HepG2 (cell line): ENCODE measurements around the gene C1QBP. TPM values are rescaled to one million over a fixed set of nuclear protein-coding genes. Genes with fewer than 3 reads are reported as not detected.

Experiments
- AKAP8 ChIP-seq: sonication (generic); formaldehyde crosslinking; IDR thresholded peaks from 2 replicates; pipeline ENCODE4 v1.5.1; 2020; ENCODE audit warnings: mild to moderate bottlenecking, missing genetic modification reagents
- GFI1 ChIP-seq: sonication (generic); formaldehyde crosslinking; IDR thresholded peaks from 2 replicates; pipeline ENCODE4 v1.5.0; 2020; ENCODE audit warnings: missing genetic modification reagents, mild to moderate bottlenecking, borderline replicate concordance
- HIVEP1 ChIP-seq: sonication (generic); formaldehyde crosslinking; IDR thresholded peaks from 2 replicates; pipeline ENCODE4 v1.4.0; 2020; ENCODE audit warnings: mild to moderate bottlenecking, missing genetic modification reagents
- HNF4G ChIP-seq, 2 experiments: sonication (generic) in 1 of 2; formaldehyde crosslinking in 1 of 2; IDR thresholded peaks; 2 replicates each; pipeline versions ENCODE4 v1.4.0 to v1.6.1; 2011 to 2020; ENCODE audit warnings: borderline replicate concordance in 2 of 2, low read depth in 2 of 2, mild to moderate bottlenecking in 2 of 2, low read length in 1 of 2, missing genetic modification reagents in 1 of 2, moderate library complexity in 1 of 2
- HNRNPUL1 ChIP-seq: fragments of 200-400 bp; formaldehyde crosslinking; IDR thresholded peaks from 2 replicates; pipeline ENCODE4 v1.6.1; 2017; ENCODE audit warnings: low read depth, mild to moderate bottlenecking, low read length, moderate library complexity
- KLF13 ChIP-seq: sonication (generic); formaldehyde crosslinking; IDR thresholded peaks from 2 replicates; pipeline ENCODE4 v1.4.0; 2020; ENCODE audit warnings: mild to moderate bottlenecking, missing genetic modification reagents
- MED1 ChIP-seq: sonication (generic); formaldehyde crosslinking; IDR thresholded peaks from 2 replicates; pipeline ENCODE4 v1.4.0; 2020; ENCODE audit warnings: missing genetic modification reagents
- MYNN ChIP-seq: sonication (generic); formaldehyde crosslinking; IDR thresholded peaks from 2 replicates; pipeline ENCODE4 v1.4.0; 2020; ENCODE audit warnings: mild to moderate bottlenecking, low read depth, missing genetic modification reagents
- NRL ChIP-seq: sonication (generic); formaldehyde crosslinking; IDR thresholded peaks from 2 replicates; pipeline ENCODE4 v1.5.0; 2020; ENCODE audit warnings: missing genetic modification reagents, mild to moderate bottlenecking, moderate library complexity, borderline replicate concordance
- PCBP2 ChIP-seq: fragments of 200-400 bp; formaldehyde crosslinking; optimal IDR thresholded peaks from 2 replicates; pipeline ENCODE3; 2018; ENCODE audit warnings: low read length, low read depth; ENCODE audit not compliant: poor library complexity, severe bottlenecking
- RELA ChIP-seq: sonication (generic); formaldehyde crosslinking; IDR thresholded peaks from 2 replicates; pipeline ENCODE4 v1.4.0; 2020; ENCODE audit warnings: missing genetic modification reagents
- SIX4 ChIP-seq: sonication (generic); formaldehyde crosslinking; IDR thresholded peaks from 2 replicates; pipeline ENCODE4 v1.4.0; 2020; ENCODE audit warnings: missing genetic modification reagents
- TEAD2 ChIP-seq: sonication (generic); formaldehyde crosslinking; IDR thresholded peaks from 2 replicates; pipeline ENCODE4 v1.9.0; 2021; ENCODE audit warnings: missing genetic modification reagents
- ZC3H13 ChIP-seq: sonication (generic); formaldehyde crosslinking; IDR thresholded peaks from 2 replicates; pipeline ENCODE4 v1.8.1; 2023; ENCODE audit warnings: mild to moderate bottlenecking, missing genetic modification reagents, moderate library complexity
- ZKSCAN1 ChIP-seq: fragments of 150-350 bp; IDR thresholded peaks from 2 replicates; pipeline ENCODE4 v1.6.1; 2014; ENCODE audit warnings: low read length
- ZKSCAN8 ChIP-seq: IDR thresholded peaks from 2 replicates; pipeline ENCODE4 v1.6.1; 2016; ENCODE audit warnings: borderline replicate concordance, missing genetic modification reagents, missing compliant biosample characterization
- ZNF205 ChIP-seq: IDR thresholded peaks from 2 replicates; pipeline ENCODE4 v1.6.1; 2018; ENCODE audit warnings: missing biosample characterization, missing genetic modification reagents
- ZNF331 ChIP-seq: sonication (generic); formaldehyde crosslinking; IDR thresholded peaks from 2 replicates; pipeline ENCODE4 v1.4.0; 2020; ENCODE audit warnings: missing genetic modification reagents
- ZNF354B ChIP-seq: sonication (generic); formaldehyde crosslinking; IDR thresholded peaks from 2 replicates; pipeline ENCODE4 v1.8.0; 2022; ENCODE audit warnings: mild to moderate bottlenecking, missing genetic modification reagents
- ZNF441 ChIP-seq: sonication (generic); formaldehyde crosslinking; IDR thresholded peaks from 2 replicates; pipeline ENCODE4 v1.7.0; 2021; ENCODE audit warnings: missing genetic modification reagents, borderline replicate concordance
- polyA plus RNA-seq, 8 experiments: library from polyadenylated mRNA; depleted of rRNA in 3 of 8; stranded (reverse) in 7 of 8; unstranded in 1 of 8; fragments of >200 nt; fragmentation: Illumina TruSeq in 4 of 8; extraction: Trizol in 4 of 8; gene quantifications; 2 replicates each; pipeline versions ENCODE4 v1.2.1 to v1.2.3, GENCODE V29; 2011 to 2016; ENCODE audit warnings: low read depth in 4 of 8, missing spikeins in 1 of 8, mixed read lengths in 1 of 8; ENCODE audit not compliant: insufficient read depth in 1 of 8
- total RNA-seq, 5 experiments: library from RNA; depleted of rRNA; stranded (reverse); fragments of >200 nt; fragmentation: Illumina TruSeq; extraction: Trizol; gene quantifications; 2 replicates each; pipeline ENCODE4 v1.2.3, GENCODE V29; 2016; ENCODE audit warnings: low read depth in 1 of 5
- TF ChIP-seq, protein P1 (sequence below): IDR thresholded peaks from 2 replicates; pipeline ENCODE4 v1.6.1; 2018; ENCODE audit warnings: missing genetic modification reagents, mild to moderate bottlenecking, missing compliant biosample characterization
- TF ChIP-seq, protein P2 (sequence below): sonication (generic); formaldehyde crosslinking; IDR thresholded peaks from 2 replicates; pipeline ENCODE4 v1.5.0; 2020; ENCODE audit warnings: mild to moderate bottlenecking, missing genetic modification reagents
- TF ChIP-seq, protein P3 (sequence below): sonication (generic); formaldehyde crosslinking; IDR thresholded peaks from 2 replicates; pipeline ENCODE4 v1.4.0; 2020; ENCODE audit warnings: mild to moderate bottlenecking, missing genetic modification reagents
- TF ChIP-seq, protein P4 (sequence below): sonication (generic); formaldehyde crosslinking; IDR thresholded peaks from 2 replicates; pipeline ENCODE4 v1.5.1; 2020; ENCODE audit warnings: missing genetic modification reagents, mild to moderate bottlenecking, borderline replicate concordance

The C1QBP gene
- total and polyA plus RNA-seq, 2 of the 13 experiments (the other 11 are each of a cell fraction or from before 2014, with no cell fraction given) = 219 to 680 TPM

DNA sequence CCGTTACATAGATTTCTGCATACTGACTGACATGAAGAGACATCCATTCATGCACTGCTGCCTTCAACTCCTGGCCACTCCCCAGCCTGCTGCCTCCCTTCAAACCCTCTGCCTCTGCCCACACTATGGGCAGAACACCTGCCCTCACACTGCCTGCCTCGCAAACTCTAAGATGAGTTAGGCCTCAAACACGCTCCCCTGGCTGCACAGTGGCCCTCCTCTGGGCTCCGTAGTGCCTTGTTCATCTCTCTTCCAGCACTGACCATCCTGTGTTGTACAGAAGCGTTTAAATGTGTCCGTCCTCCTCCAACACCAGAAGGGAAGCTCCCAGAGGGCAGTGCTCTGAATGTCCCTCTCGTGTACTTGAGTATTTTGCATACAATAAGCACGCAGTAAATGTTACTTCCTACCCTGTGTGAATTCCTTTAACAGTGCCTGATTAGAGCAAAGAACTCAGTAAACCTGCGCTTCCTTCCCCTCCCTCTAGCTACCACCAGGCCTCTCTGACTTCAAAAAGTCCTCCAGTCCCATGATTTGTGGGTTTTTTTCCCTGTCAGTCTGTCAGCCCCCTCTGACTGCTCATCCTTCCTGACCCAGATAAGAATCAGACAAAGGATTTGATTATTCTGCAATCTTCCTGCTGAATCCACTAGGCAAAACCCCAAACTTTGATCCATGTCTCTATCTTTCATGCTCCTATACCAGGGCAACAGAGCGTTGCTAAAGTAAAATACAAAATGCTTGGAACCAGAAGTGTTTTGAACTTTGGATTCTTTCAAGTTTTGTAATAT, 26.0 kb upstream of the C1QBP start (continued):
- TF ChIP-seq HNF4G (IDR thresholded peaks at IDR 0.05; ENCODE audit: borderline replicate concordance, low read depth, low read length) (peak; percentile 33; the same call in 1 of the 2 replicates), HNF4G (CRISPR knock-in tag; IDR thresholded peaks at IDR 0.05; ENCODE audit: borderline replicate concordance, low read depth) (no peak), AKAP8 (CRISPR knock-in tag) (no peak), HIVEP1 (CRISPR knock-in tag) (no peak), PCBP2 (no peak), ZNF354B (CRISPR knock-in tag) (no peak), ZKSCAN8 (CRISPR knock-in tag) (0 out of 2 replicates have a peak, but pooled peaks have one; percentile 21), RELA (CRISPR knock-in tag) (no peak), TEAD2 (no peak), ZC3H13 (CRISPR knock-in tag) (no peak), NRL (CRISPR knock-in tag) (no peak), MED1 (CRISPR knock-in tag) (0 out of 2 replicates have a peak, but pooled peaks have one; percentile 30), HNRNPUL1 (no peak), GFI1 (CRISPR knock-in tag) (0 out of 2 replicates have a peak, but pooled peaks have one; percentile 64), SIX4 (no peak), ZKSCAN1 (no peak), MYNN (CRISPR knock-in tag) (no peak), ZNF205 (CRISPR knock-in tag) (no peak), ZNF331 (CRISPR knock-in tag) (no peak), ZNF441 (no peak), KLF13 (CRISPR knock-in tag) (no peak)
- TF ChIP-seq, protein P1, sequence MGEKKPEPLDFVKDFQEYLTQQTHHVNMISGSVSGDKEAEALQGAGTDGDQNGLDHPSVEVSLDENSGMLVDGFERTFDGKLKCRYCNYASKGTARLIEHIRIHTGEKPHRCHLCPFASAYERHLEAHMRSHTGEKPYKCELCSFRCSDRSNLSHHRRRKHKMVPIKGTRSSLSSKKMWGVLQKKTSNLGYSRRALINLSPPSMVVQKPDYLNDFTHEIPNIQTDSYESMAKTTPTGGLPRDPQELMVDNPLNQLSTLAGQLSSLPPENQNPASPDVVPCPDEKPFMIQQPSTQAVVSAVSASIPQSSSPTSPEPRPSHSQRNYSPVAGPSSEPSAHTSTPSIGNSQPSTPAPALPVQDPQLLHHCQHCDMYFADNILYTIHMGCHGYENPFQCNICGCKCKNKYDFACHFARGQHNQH = no peak
- TF ChIP-seq, protein P2, sequence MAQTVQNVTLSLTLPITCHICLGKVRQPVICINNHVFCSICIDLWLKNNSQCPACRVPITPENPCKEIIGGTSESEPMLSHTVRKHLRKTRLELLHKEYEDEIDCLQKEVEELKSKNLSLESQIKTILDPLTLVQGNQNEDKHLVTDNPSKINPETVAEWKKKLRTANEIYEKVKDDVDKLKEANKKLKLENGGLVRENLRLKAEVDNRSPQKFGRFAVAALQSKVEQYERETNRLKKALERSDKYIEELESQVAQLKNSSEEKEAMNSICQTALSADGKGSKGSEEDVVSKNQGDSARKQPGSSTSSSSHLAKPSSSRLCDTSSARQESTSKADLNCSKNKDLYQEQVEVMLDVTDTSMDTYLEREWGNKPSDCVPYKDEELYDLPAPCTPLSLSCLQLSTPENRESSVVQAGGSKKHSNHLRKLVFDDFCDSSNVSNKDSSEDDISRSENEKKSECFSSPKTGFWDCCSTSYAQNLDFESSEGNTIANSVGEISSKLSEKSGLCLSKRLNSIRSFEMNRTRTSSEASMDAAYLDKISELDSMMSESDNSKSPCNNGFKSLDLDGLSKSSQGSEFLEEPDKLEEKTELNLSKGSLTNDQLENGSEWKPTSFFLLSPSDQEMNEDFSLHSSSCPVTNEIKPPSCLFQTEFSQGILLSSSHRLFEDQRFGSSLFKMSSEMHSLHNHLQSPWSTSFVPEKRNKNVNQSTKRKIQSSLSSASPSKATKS (CRISPR knock-in tag) = no peak
- TF ChIP-seq, protein P3, sequence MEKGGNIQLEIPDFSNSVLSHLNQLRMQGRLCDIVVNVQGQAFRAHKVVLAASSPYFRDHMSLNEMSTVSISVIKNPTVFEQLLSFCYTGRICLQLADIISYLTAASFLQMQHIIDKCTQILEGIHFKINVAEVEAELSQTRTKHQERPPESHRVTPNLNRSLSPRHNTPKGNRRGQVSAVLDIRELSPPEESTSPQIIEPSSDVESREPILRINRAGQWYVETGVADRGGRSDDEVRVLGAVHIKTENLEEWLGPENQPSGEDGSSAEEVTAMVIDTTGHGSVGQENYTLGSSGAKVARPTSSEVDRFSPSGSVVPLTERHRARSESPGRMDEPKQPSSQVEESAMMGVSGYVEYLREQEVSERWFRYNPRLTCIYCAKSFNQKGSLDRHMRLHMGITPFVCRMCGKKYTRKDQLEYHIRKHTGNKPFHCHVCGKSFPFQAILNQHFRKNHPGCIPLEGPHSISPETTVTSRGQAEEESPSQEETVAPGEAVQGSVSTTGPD (CRISPR knock-in tag) = no peak
- TF ChIP-seq, protein P4, sequence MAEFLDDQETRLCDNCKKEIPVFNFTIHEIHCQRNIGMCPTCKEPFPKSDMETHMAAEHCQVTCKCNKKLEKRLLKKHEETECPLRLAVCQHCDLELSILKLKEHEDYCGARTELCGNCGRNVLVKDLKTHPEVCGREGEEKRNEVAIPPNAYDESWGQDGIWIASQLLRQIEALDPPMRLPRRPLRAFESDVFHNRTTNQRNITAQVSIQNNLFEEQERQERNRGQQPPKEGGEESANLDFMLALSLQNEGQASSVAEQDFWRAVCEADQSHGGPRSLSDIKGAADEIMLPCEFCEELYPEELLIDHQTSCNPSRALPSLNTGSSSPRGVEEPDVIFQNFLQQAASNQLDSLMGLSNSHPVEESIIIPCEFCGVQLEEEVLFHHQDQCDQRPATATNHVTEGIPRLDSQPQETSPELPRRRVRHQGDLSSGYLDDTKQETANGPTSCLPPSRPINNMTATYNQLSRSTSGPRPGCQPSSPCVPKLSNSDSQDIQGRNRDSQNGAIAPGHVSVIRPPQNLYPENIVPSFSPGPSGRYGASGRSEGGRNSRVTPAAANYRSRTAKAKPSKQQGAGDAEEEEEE (CRISPR knock-in tag) = no peak
